Keratinocyte (primary cell): ENCODE data around the gene ZBTB21. TPM values are rescaled to one million over a fixed set of nuclear protein-coding genes. Genes with fewer than 3 reads are reported as not detected.
A peak's percentile ranks its signal among the peaks of the same experiment; 100 is the strongest.

Experiments used
- DNase-seq: peaks from one replicate; pipeline ENCODE4 v3.0.0-alpha.2; 2011; ENCODE audit warnings: low read depth, missing footprints, low spot score
- FAIRE-seq: peaks from 2 replicates; lab custom pipeline; 2011; peaks lifted over from hg19 to GRCh38; lab: Jason Lieb, UNC
- H2AFZ ChIP-seq: 2 replicates; pipeline ENCODE4 v1.6.0; 2012; ENCODE audit warnings: low read length, control low read depth, inconsistent platforms; ENCODE audit not compliant: control insufficient read depth
- H3K27ac ChIP-seq: 2 replicates; pipeline ENCODE4 v1.5.1; 2011; ENCODE audit warnings: low read length; ENCODE audit not compliant: control insufficient read depth, insufficient read depth
- H3K27me3 ChIP-seq: 3 replicates; pipeline ENCODE4 v1.6.0; 2011; ENCODE audit warnings: low read length; ENCODE audit not compliant: control insufficient read depth, insufficient read depth; ENCODE audit errors: extremely low read depth
- H3K36me3 ChIP-seq, 2 experiments: 2 replicates in 1 of 2; 3 replicates in 1 of 2; pipeline ENCODE4 v1.5.1; 2011; ENCODE audit warnings: low read length in 2 of 2, mild to moderate bottlenecking in 1 of 2; ENCODE audit not compliant: control insufficient read depth in 2 of 2, insufficient read depth in 2 of 2; ENCODE audit errors: extremely low read depth in 1 of 2
- H3K4me1 ChIP-seq: 3 replicates; pipeline ENCODE4 v1.5.1; 2011; ENCODE audit warnings: low read length; ENCODE audit not compliant: control insufficient read depth, insufficient read depth; ENCODE audit errors: extremely low read depth
- H3K4me2 ChIP-seq: 3 replicates; pipeline ENCODE4 v1.6.0; 2011; ENCODE audit warnings: low read depth, low read length; ENCODE audit not compliant: control insufficient read depth, insufficient read depth; ENCODE audit errors: extremely low read depth
- H3K4me3 ChIP-seq, 3 experiments: fragments of 200-600 bp in 1 of 3; sonication (generic) in 1 of 3; 2 replicates in 2 of 3; 3 replicates in 1 of 3; pipeline ENCODE4 v1.5.1; 2011 to 2016; ENCODE audit warnings: low read length in 3 of 3, mild to moderate bottlenecking in 3 of 3, control low read depth in 2 of 3, inconsistent platforms in 1 of 3, low read depth in 1 of 3, mixed read lengths in 1 of 3, mixed run types in 1 of 3, moderate library complexity in 1 of 3; ENCODE audit not compliant: control insufficient read depth in 2 of 3, insufficient read depth in 2 of 3; ENCODE audit errors: extremely low read depth in 1 of 3
- H3K79me2 ChIP-seq: 2 replicates; pipeline ENCODE4 v1.6.0; 2012; ENCODE audit warnings: low read length; ENCODE audit not compliant: control insufficient read depth, insufficient read depth
- H3K9ac ChIP-seq: 3 replicates; pipeline ENCODE4 v1.6.0; 2011; ENCODE audit warnings: low read length; ENCODE audit not compliant: control insufficient read depth, insufficient read depth; ENCODE audit errors: extremely low read depth
- H3K9me1 ChIP-seq: 3 replicates; pipeline ENCODE4 v1.6.0; 2011; ENCODE audit warnings: low read length; ENCODE audit not compliant: control insufficient read depth, insufficient read depth; ENCODE audit errors: extremely low read depth
- H3K9me3 ChIP-seq: 2 replicates; pipeline ENCODE4 v1.5.1; 2012; ENCODE audit warnings: low read depth, low read length; ENCODE audit not compliant: control insufficient read depth
- H4K20me1 ChIP-seq: 3 replicates; pipeline ENCODE4 v1.6.0; 2011; ENCODE audit warnings: low read length; ENCODE audit not compliant: control insufficient read depth, insufficient read depth; ENCODE audit errors: extremely low read depth
- CTCF ChIP-seq, 3 experiments: IDR thresholded peaks in 1 of 3; conservative IDR thresholded peaks in 1 of 3; optimal IDR thresholded peaks in 1 of 3; 2 replicates in 2 of 3; 3 replicates in 1 of 3; pipeline versions ENCODE3 to v1.5.1; 2011; ENCODE audit warnings: low read length in 3 of 3, mild to moderate bottlenecking in 3 of 3, moderate library complexity in 2 of 3, control low read depth in 1 of 3, inconsistent platforms in 1 of 3; ENCODE audit not compliant: insufficient read depth in 2 of 3; ENCODE audit errors: extremely low read depth in 1 of 3
- EZH2 ChIP-seq: IDR thresholded peaks from one replicate; pipeline ENCODE4 v1.6.1; 2012; ENCODE audit warnings: inconsistent platforms, mild to moderate bottlenecking, low read length, moderate library complexity
- dilution Hi-C: fragments of 300-500 bp; cut with MboI; formaldehyde crosslinking; loops from one replicate; pipeline ENCODE4 v1.7.0; 2020; ENCODE audit warnings: low sequenced_read_pairs; ENCODE audit not compliant: extremely low pct_ligation_motif_present
- polyA plus RNA-seq, 5 experiments: library from polyadenylated mRNA; depleted of rRNA in 3 of 5; stranded (reverse) in 3 of 5; stranded (forward) in 1 of 5; unstranded in 1 of 5; fragments of >200 nt; gene quantifications; 1 replicate in 1 of 5; 2 replicates in 3 of 5; 3 replicates in 1 of 5; pipeline versions ENCODE4 v1.2.1 to v1.2.3, GENCODE V29; 2011 to 2012; ENCODE audit warnings: missing spikeins in 2 of 5, low read depth in 1 of 5, low replicate concordance in 1 of 5

Gene ZBTB21
- polyA plus RNA-seq, 1 donor (not counting 4 experiments of a cell fraction or from before 2014, with no cell fraction given): 9.5 TPM

- Histone ChIP-seq H3K9me1 (no peaks in the 10 kb centered on the region), H3K4me3 (no peak overlapping the region), H3K36me3 (no peaks in the 10 kb centered on the region), H4K20me1 (no peaks in the 10 kb centered on the region), H3K27me3 (no peaks in the 10 kb centered on the region), H3K9me3 (no peaks in the 10 kb centered on the region), H3K4me2 (peak overlapping the region; percentile 38), H3K4me1 (peaks cover 35% of the 10 kb centered on the region), H2AFZ (peak overlapping the region; percentile 41), H3K27ac (peak overlapping the region; percentile 79), H3K9ac (peak overlapping the region; percentile 51), H3K79me2 (no peaks in the 10 kb centered on the region)
- FAIRE-seq (peak; percentile 23), DNase-seq (no peak)
- TF ChIP-seq EZH2: no peak
- no peak for TF ChIP-seq CTCF (optimal IDR thresholded peaks at IDR 0.05 in 1 of 3, IDR thresholded peaks at IDR 0.05 in 1 of 3, conservative IDR thresholded peaks at IDR 0.05 in 1 of 3; ENCODE audit: extremely low read depth in 1 of 3, insufficient read depth in 2 of 3, low read length in 3 of 3)
- dilution Hi-C loops: no loop called here
Measured at GRCh38 chr21:41958886-41959563, 51.1 kb downstream of the ZBTB21 start.

GRCh38 chr21:41957991-41958766, 52.0 kb downstream of the ZBTB21 start:
- DNase-seq (no peak), FAIRE-seq (peak; percentile 98)
- Histone ChIP-seq H3K79me2 (peaks cover 3% of the 10 kb centered on the region), H3K4me3 (no peak overlapping the region), H3K27ac (peak overlapping the region; percentile 79), H4K20me1 (no peaks in the 10 kb centered on the region), H3K9me3 (no peaks in the 10 kb centered on the region), H3K36me3 (no peaks in the 10 kb centered on the region), H3K4me2 (peak overlapping the region; percentile 63), H2AFZ (no peak overlapping the region), H3K4me1 (peaks cover 35% of the 10 kb centered on the region), H3K27me3 (no peaks in the 10 kb centered on the region), H3K9me1 (no peaks in the 10 kb centered on the region), H3K9ac (peak overlapping the region; percentile 51)
- dilution Hi-C loops: no loop called here
- peak in 2 of 3 experiments; percentile 62 to 63 for TF ChIP-seq CTCF (optimal IDR thresholded peaks at IDR 0.05 in 1 of 3, IDR thresholded peaks at IDR 0.05 in 1 of 3, conservative IDR thresholded peaks at IDR 0.05 in 1 of 3; ENCODE audit: extremely low read depth in 1 of 3, insufficient read depth in 2 of 3, low read length in 3 of 3)
- TF ChIP-seq EZH2: no peak
